ENCODE data around the gene TMEM52.

- TF ChIP-seq, protein P1, sequence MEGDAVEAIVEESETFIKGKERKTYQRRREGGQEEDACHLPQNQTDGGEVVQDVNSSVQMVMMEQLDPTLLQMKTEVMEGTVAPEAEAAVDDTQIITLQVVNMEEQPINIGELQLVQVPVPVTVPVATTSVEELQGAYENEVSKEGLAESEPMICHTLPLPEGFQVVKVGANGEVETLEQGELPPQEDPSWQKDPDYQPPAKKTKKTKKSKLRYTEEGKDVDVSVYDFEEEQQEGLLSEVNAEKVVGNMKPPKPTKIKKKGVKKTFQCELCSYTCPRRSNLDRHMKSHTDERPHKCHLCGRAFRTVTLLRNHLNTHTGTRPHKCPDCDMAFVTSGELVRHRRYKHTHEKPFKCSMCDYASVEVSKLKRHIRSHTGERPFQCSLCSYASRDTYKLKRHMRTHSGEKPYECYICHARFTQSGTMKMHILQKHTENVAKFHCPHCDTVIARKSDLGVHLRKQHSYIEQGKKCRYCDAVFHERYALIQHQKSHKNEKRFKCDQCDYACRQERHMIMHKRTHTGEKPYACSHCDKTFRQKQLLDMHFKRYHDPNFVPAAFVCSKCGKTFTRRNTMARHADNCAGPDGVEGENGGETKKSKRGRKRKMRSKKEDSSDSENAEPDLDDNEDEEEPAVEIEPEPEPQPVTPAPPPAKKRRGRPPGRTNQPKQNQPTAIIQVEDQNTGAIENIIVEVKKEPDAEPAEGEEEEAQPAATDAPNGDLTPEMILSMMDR (IDR thresholded peaks at IDR 0.05; ENCODE audit: low read depth, low read length): no peak
- no peak for TF ChIP-seq EZH2phosphoT487 (IDR thresholded peaks at IDR 0.05; ENCODE audit: low read depth)
Observed at GRCh38 chr1:1946540-1946939, 27.5 kb upstream of the TMEM52 start.
